MM.1S (cell line): Measurements from ENCODE around the gene CD96.

ENCODE experiments used
- DNase-seq: peaks from one replicate; pipeline ENCODE4 v3.0.0-alpha.2; 2015
- H2AFZ ChIP-seq: fragments of 300-600 bp; sonication (generic); 2 replicates; pipeline ENCODE4 v1.6.0; 2016; ENCODE audit warnings: antibody characterized with exemption, low read length
- H3F3A ChIP-seq: fragments of 300-600 bp; sonication (generic); 2 replicates; pipeline ENCODE4 v1.6.1; 2016; ENCODE audit warnings: mild to moderate bottlenecking, antibody characterized with exemption, low read length, moderate library complexity, mixed read lengths; ENCODE audit not compliant: insufficient read depth
- H3K27ac ChIP-seq: fragments of 300-600 bp; sonication (generic); 2 replicates; pipeline ENCODE4 v1.5.1; 2016; ENCODE audit warnings: mild to moderate bottlenecking, low read length
- H3K27me3 ChIP-seq: fragments of 300-600 bp; sonication (generic); replicated peaks from 2 replicates; pipeline ENCODE4 v1.6.0; 2016; ENCODE audit warnings: low read length; ENCODE audit not compliant: insufficient read depth
- H3K36me3 ChIP-seq: fragments of 300-600 bp; sonication (generic); replicated peaks from 2 replicates; pipeline ENCODE4 v1.6.1; 2016; ENCODE audit warnings: mild to moderate bottlenecking, low read length, mixed read lengths; ENCODE audit not compliant: insufficient read depth
- H3K4me1 ChIP-seq: fragments of 300-600 bp; sonication (generic); 2 replicates; pipeline ENCODE4 v1.6.1; 2016; ENCODE audit warnings: low read length, mixed read lengths
- H3K4me2 ChIP-seq: fragments of 300-600 bp; sonication (generic); 2 replicates; pipeline ENCODE4 v1.6.0; 2016; ENCODE audit warnings: low read depth, low read length
- H3K4me3 ChIP-seq: fragments of 300-600 bp; sonication (generic); 2 replicates; pipeline ENCODE4 v1.5.1; 2016; ENCODE audit warnings: low read length, mixed read lengths
- H3K79me2 ChIP-seq: fragments of 300-600 bp; sonication (generic); 2 replicates; pipeline ENCODE4 v1.6.1; 2016; ENCODE audit warnings: mixed run types, low read length, mixed read lengths
- H3K9ac ChIP-seq: fragments of 300-600 bp; sonication (generic); 2 replicates; pipeline ENCODE4 v1.6.1; 2016; ENCODE audit warnings: low read length, mixed read lengths
- H3K9me2 ChIP-seq: fragments of 300-600 bp; sonication (generic); replicated peaks from 2 replicates; pipeline ENCODE4 v1.6.1; 2016; ENCODE audit warnings: mild to moderate bottlenecking, low read length, mixed read lengths; ENCODE audit not compliant: insufficient read depth
- H3K9me3 ChIP-seq: fragments of 300-600 bp; sonication (generic); replicated peaks from 2 replicates; pipeline ENCODE4 v1.6.1; 2016; ENCODE audit warnings: mild to moderate bottlenecking, low read length, mixed read lengths; ENCODE audit not compliant: insufficient read depth
- H4K20me1 ChIP-seq: fragments of 300-600 bp; sonication (generic); 2 replicates; pipeline ENCODE4 v1.6.1; 2016; ENCODE audit warnings: mild to moderate bottlenecking, low read length, moderate library complexity, mixed read lengths; ENCODE audit not compliant: insufficient read depth
- EZH2 ChIP-seq: fragments of 300-600 bp; sonication (generic); optimal IDR thresholded peaks from 2 replicates; pipeline ENCODE3; 2017; ENCODE audit warnings: low read depth, mild to moderate bottlenecking, antibody characterized with exemption, low read length, mixed read lengths
- EZH2phosphoT487 ChIP-seq: fragments of 300-600 bp; sonication (generic); IDR thresholded peaks from 2 replicates; pipeline ENCODE4 v1.6.1; 2018; ENCODE audit warnings: antibody characterized with exemption, low read length
- TF ChIP-seq, protein P1 (sequence below): fragments of 300-600 bp; sonication (generic); IDR thresholded peaks from 2 replicates; pipeline ENCODE4 v1.5.1; 2016; ENCODE audit warnings: antibody characterized with exemption, low read length, mixed read lengths

The CD96 gene

DNA sequence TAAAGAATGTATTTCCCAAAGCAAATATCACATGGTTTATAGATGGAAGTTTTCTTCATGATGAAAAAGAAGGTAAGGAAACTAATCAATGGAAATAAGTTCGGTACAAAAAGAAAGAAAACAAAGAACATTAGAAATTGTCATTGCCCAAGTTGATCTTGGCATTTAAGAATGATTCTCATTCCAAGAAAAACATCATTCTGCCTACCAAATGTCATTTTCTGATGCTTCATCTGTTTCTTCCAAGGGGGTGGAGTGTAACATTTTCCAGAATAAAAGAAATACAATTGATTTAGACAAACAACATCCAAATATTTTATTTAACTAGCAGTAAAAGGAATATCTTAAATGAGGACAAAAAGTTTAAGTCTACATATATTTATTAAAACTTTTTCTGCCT is 56.1 kb downstream of the CD96 start:
- no peaks in the 10 kb centered on the region for H3K79me2 ChIP-seq
- no peak overlapping the region for H2AFZ ChIP-seq
- no peaks in the 10 kb centered on the region for H3K9me2 ChIP-seq
- TF ChIP-seq, protein P1, sequence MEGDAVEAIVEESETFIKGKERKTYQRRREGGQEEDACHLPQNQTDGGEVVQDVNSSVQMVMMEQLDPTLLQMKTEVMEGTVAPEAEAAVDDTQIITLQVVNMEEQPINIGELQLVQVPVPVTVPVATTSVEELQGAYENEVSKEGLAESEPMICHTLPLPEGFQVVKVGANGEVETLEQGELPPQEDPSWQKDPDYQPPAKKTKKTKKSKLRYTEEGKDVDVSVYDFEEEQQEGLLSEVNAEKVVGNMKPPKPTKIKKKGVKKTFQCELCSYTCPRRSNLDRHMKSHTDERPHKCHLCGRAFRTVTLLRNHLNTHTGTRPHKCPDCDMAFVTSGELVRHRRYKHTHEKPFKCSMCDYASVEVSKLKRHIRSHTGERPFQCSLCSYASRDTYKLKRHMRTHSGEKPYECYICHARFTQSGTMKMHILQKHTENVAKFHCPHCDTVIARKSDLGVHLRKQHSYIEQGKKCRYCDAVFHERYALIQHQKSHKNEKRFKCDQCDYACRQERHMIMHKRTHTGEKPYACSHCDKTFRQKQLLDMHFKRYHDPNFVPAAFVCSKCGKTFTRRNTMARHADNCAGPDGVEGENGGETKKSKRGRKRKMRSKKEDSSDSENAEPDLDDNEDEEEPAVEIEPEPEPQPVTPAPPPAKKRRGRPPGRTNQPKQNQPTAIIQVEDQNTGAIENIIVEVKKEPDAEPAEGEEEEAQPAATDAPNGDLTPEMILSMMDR, result no peak
- TF ChIP-seq EZH2phosphoT487 (no peak), EZH2 (no peak)
- no peaks in the 10 kb centered on the region for H4K20me1 ChIP-seq
- DNase-seq, result no peak
- no peaks in the 10 kb centered on the region for H3F3A ChIP-seq
- H3K36me3 ChIP-seq, result no peaks in the 10 kb centered on the region
- H3K27me3 ChIP-seq, result no peaks in the 10 kb centered on the region
- no peak overlapping the region for H3K4me2 ChIP-seq
- H3K4me3 ChIP-seq, result no peak overlapping the region
- no peaks in the 10 kb centered on the region for H3K9me3 ChIP-seq
- no peaks in the 10 kb centered on the region for H3K4me1 ChIP-seq
- no peak overlapping the region for H3K27ac ChIP-seq
- H3K9ac ChIP-seq, result no peak overlapping the region

DNA sequence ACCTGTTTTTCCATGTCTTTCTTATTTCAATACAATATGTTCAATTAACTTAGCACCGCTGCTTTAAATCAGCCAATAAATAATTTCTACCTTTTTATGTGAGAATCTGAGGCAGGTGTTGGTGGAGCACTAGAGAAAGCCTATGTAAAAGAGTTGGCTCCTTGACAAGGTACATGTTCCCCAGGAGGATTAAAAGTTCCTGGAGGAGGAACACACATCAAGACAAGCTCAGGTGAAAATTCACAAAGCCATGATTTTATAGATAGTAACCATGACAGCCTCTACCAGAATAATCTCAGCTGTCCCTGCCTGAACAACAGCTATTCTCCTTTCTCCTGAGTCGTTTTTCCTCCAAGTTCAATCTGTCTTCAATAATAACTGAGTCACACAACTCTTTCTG is 56.6 kb downstream of the CD96 start:
- TF ChIP-seq EZH2 (no peak), EZH2phosphoT487 (no peak)
- TF ChIP-seq, protein P1, result no peak
- H3K9ac ChIP-seq, result no peak overlapping the region

DNA sequence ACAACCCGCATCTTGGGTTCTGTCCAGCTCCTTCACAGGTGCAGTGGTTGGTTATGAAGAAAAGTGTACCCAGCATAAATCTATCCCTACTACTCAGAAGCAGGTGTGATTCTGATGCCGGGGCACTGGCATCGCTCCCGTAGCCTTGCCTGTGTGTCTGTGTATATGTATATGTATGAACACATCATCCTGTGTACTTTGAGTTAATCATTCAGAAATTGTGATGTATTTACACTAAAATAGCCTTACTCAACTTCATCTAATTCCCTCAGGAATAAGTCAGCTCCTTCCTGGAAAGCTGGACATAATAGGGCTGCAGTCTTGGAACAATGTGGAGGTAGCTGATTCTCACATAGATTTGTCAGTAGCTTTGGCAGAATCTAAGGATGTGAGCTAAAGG is 59.8 kb downstream of the CD96 start:
- H4K20me1 ChIP-seq, result no peaks in the 10 kb centered on the region
- H3K4me3 ChIP-seq, result no peak overlapping the region
- no peaks in the 10 kb centered on the region for H3K36me3 ChIP-seq
- H3K27me3 ChIP-seq, result no peaks in the 10 kb centered on the region
- no peaks in the 10 kb centered on the region for H3F3A ChIP-seq
- TF ChIP-seq, protein P1, result no peak
- TF ChIP-seq EZH2, result no peak
- H2AFZ ChIP-seq, result no peak overlapping the region
- DNase-seq, result no peak
- no peaks in the 10 kb centered on the region for H3K9me3 ChIP-seq
- H3K9ac ChIP-seq, result no peak overlapping the region
- H3K79me2 ChIP-seq, result no peaks in the 10 kb centered on the region
- H3K4me1 ChIP-seq, result no peaks in the 10 kb centered on the region
- no peaks in the 10 kb centered on the region for H3K9me2 ChIP-seq
- H3K4me2 ChIP-seq, result no peak overlapping the region
- H3K27ac ChIP-seq, result no peak overlapping the region

More for the DNA sequence above, 56.6 kb downstream of the CD96 start:
- Histone ChIP-seq H3F3A (no peaks in the 10 kb centered on the region), H4K20me1 (no peaks in the 10 kb centered on the region), H2AFZ (no peak overlapping the region), H3K4me2 (no peak overlapping the region), H3K4me3 (no peak overlapping the region), H3K79me2 (no peaks in the 10 kb centered on the region), H3K9me3 (no peaks in the 10 kb centered on the region), H3K4me1 (no peaks in the 10 kb centered on the region), H3K9me2 (no peaks in the 10 kb centered on the region), H3K36me3 (no peaks in the 10 kb centered on the region), H3K27ac (no peak overlapping the region), H3K27me3 (no peaks in the 10 kb centered on the region)
- no peak for DNase-seq
